Mammary epithelial cell (primary cell): ENCODE data around the gene HNRNPC.

ENCODE experiments used
- CTCF ChIP-seq, 2 donors: IDR thresholded peaks in 1 of 2; conservative IDR thresholded peaks in 1 of 2; 2 replicates each; pipeline ENCODE4 v1.5.1; 2011 to 2012; ENCODE audit warnings: inconsistent platforms in 2 of 2, low read length in 2 of 2, mild to moderate bottlenecking in 2 of 2, control low read depth in 1 of 2, low read depth in 1 of 2; ENCODE audit not compliant: insufficient read depth in 1 of 2; ENCODE audit errors: extremely low read depth in 1 of 2
- EZH2 ChIP-seq: IDR thresholded peaks from 2 replicates; pipeline ENCODE4 v1.6.1; 2012; ENCODE audit warnings: low read length, inconsistent platforms, borderline replicate concordance

- TF ChIP-seq EZH2 (no peak), CTCF (conservative IDR thresholded peaks at IDR 0.05 in 1 of 2, IDR thresholded peaks at IDR 0.05 in 1 of 2; ENCODE audit: extremely low read depth in 1 of 2, insufficient read depth in 1 of 2, low read depth in 1 of 2, low read length in 2 of 2) (no peak)
Measured at GRCh38 chr14:21264025-21264801, 5.0 kb downstream of the HNRNPC start.
